Thymus (tissue), 11 donors: Measurements from ENCODE around the gene ABRACL. TPM values are rescaled to one million over a fixed set of nuclear protein-coding genes. Genes with fewer than 3 reads are reported as not detected.

Source experiments
- DNase-seq, 9 donors: peaks; one replicate each; pipeline ENCODE4 v3.0.0-alpha.2; 2013; ENCODE audit warnings: low spot score in 9 of 9, low read depth in 6 of 9, missing footprints in 1 of 9
- H3K27ac ChIP-seq, 2 donors: one replicate each; pipeline ENCODE4 v1.5.1; 2013; ENCODE audit warnings: control low read depth in 1 of 2, low read depth in 1 of 2, low read length in 1 of 2, mild to moderate bottlenecking in 1 of 2, moderate library complexity in 1 of 2
- H3K27me3 ChIP-seq, 2 donors: one replicate each; pipeline ENCODE4 v1.5.1; 2013; ENCODE audit warnings: low read length in 1 of 2; ENCODE audit not compliant: control insufficient read depth in 2 of 2, insufficient read depth in 1 of 2
- H3K36me3 ChIP-seq, 2 donors: one replicate each; pipeline ENCODE4 v1.5.1; 2013; ENCODE audit warnings: low read length in 1 of 2, mild to moderate bottlenecking in 1 of 2, moderate library complexity in 1 of 2; ENCODE audit not compliant: control insufficient read depth in 2 of 2, insufficient read depth in 2 of 2
- H3K4me1 ChIP-seq, 2 donors: one replicate each; pipeline ENCODE4 v1.5.1; 2013; ENCODE audit warnings: low read length in 2 of 2; ENCODE audit not compliant: control insufficient read depth in 2 of 2, insufficient read depth in 2 of 2
- H3K4me3 ChIP-seq, 2 donors: one replicate each; pipeline ENCODE4 v1.5.1; 2013; ENCODE audit warnings: low read length in 2 of 2, control low read depth in 1 of 2, mild to moderate bottlenecking in 1 of 2
- H3K9me3 ChIP-seq, 2 donors: one replicate each; pipeline ENCODE4 v1.5.1; 2013; ENCODE audit warnings: low read length in 1 of 2, mild to moderate bottlenecking in 1 of 2; ENCODE audit not compliant: control insufficient read depth in 2 of 2, insufficient read depth in 1 of 2
- WGBS: extraction: QIAGEN DNeasy Blood & Tissue Kit; methylation state at CpG from one replicate; pipeline ENCODE4 v1.1.7; 2013; 5-methylcytosine and 5-hydroxymethylcytosine counted together
- polyA plus RNA-seq: library from polyadenylated mRNA; stranded (reverse); fragments of 200-250 nt; gene quantifications from one replicate; pipeline ENCODE4 v1.2.3, GENCODE V29; 2013
- total RNA-seq: library from RNA; stranded (reverse); fragments of 120-200 nt; gene quantifications from one replicate; pipeline ENCODE4 v1.2.4, GENCODE V29; 2013
- donor health status: healthy.

ABRACL gene
- total and polyA plus RNA-seq, 2 donors: 123 to 202 TPM

GRCh38 chr6:139058029-139058428 is 29.5 kb downstream of the ABRACL start:
- H3K4me1 ChIP-seq: no peaks in the 10 kb centered on the region
- no peak overlapping the region for H3K27ac ChIP-seq
- DNase-seq: no peak
- H3K4me3 ChIP-seq: no peak overlapping the region
- no peaks in the 10 kb centered on the region for H3K9me3 ChIP-seq
- H3K36me3 ChIP-seq: no peaks in the 10 kb centered on the region
- 94% methylated on average over 3 of the region's 3 CpGs for WGBS
- no peaks in the 10 kb centered on the region for H3K27me3 ChIP-seq

GRCh38 chr6:139060332-139060731 is 31.8 kb downstream of the ABRACL start:
- no peak for DNase-seq
- H3K27ac ChIP-seq: no peak overlapping the region
- H3K4me3 ChIP-seq: no peak overlapping the region
- H3K36me3 ChIP-seq: no peaks in the 10 kb centered on the region
- H3K9me3 ChIP-seq: no peaks in the 10 kb centered on the region
- H3K27me3 ChIP-seq: no peaks in the 10 kb centered on the region
- no peaks in the 10 kb centered on the region for H3K4me1 ChIP-seq

GRCh38 chr6:139062932-139063646 is 34.5 kb downstream of the ABRACL start:
- Histone ChIP-seq H3K9me3 (no peaks in the 10 kb centered on the region), H3K27me3 (no peaks in the 10 kb centered on the region), H3K36me3 (no peaks in the 10 kb centered on the region), H3K4me1 (no peaks in the 10 kb centered on the region), H3K27ac (no peak overlapping the region), H3K4me3 (no peak overlapping the region)
- 96% methylated on average over 1 of the region's 1 CpG for WGBS
- no peak for DNase-seq

GRCh38 chr6:139064981-139065665 is 36.6 kb downstream of the ABRACL start:
- Histone ChIP-seq H3K4me1 (no peaks in the 10 kb centered on the region), H3K4me3 (no peak overlapping the region), H3K36me3 (no peaks in the 10 kb centered on the region), H3K27ac (no peak overlapping the region), H3K9me3 (no peaks in the 10 kb centered on the region), H3K27me3 (no peaks in the 10 kb centered on the region)
- 79% methylated on average over 7 of the region's 7 CpGs for WGBS
- DNase-seq: no peak

- DNase-seq: no peak
- H3K9me3 ChIP-seq: no peaks in the 10 kb centered on the region
- H3K27me3 ChIP-seq: no peaks in the 10 kb centered on the region
- no peaks in the 10 kb centered on the region for H3K4me1 ChIP-seq
- H3K36me3 ChIP-seq: no peaks in the 10 kb centered on the region
- no peak overlapping the region for H3K27ac ChIP-seq
- WGBS: 96% methylated on average over 2 of the region's 2 CpGs
- no peak overlapping the region for H3K4me3 ChIP-seq
These were observed 37.5 kb downstream of the ABRACL start for GRCh38 chr6:139066080-139066479.

- Histone ChIP-seq H3K4me3 (no peak overlapping the region), H3K27me3 (no peaks in the 10 kb centered on the region), H3K27ac (no peak overlapping the region), H3K4me1 (no peaks in the 10 kb centered on the region), H3K36me3 (no peaks in the 10 kb centered on the region), H3K9me3 (no peaks in the 10 kb centered on the region)
- 98% methylated on average over 2 of the region's 2 CpGs for WGBS
- no peak for DNase-seq
These were observed 40.3 kb downstream of the ABRACL start for GRCh38 chr6:139068846-139069245.

- H3K9me3 ChIP-seq: no peaks in the 10 kb centered on the region
- H3K4me3 ChIP-seq: no peak overlapping the region
- no peak overlapping the region for H3K27ac ChIP-seq
- no peaks in the 10 kb centered on the region for H3K36me3 ChIP-seq
- DNase-seq: peak in 1 of 9 donors; percentile 20
- H3K4me1 ChIP-seq: no peaks in the 10 kb centered on the region
- 96% methylated on average over 2 of the region's 2 CpGs for WGBS
- H3K27me3 ChIP-seq: no peaks in the 10 kb centered on the region
These were observed 44.6 kb downstream of the ABRACL start for GRCh38 chr6:139073118-139073517.

- no peak overlapping the region for H3K4me3 ChIP-seq
- no peaks in the 10 kb centered on the region for H3K27me3 ChIP-seq
- no peak overlapping the region for H3K27ac ChIP-seq
- no peaks in the 10 kb centered on the region for H3K4me1 ChIP-seq
- no peaks in the 10 kb centered on the region for H3K36me3 ChIP-seq
- WGBS: 100% methylated on average over 2 of the region's 2 CpGs
- no peaks in the 10 kb centered on the region for H3K9me3 ChIP-seq
- DNase-seq: no peak
These were observed 50.5 kb downstream of the ABRACL start for GRCh38 chr6:139079018-139079417.

GRCh38 chr6:139080255-139080920 is 51.8 kb downstream of the ABRACL start:
- Histone ChIP-seq H3K27ac (no peak overlapping the region), H3K36me3 (no peaks in the 10 kb centered on the region), H3K9me3 (no peaks in the 10 kb centered on the region), H3K4me3 (no peak overlapping the region), H3K27me3 (no peaks in the 10 kb centered on the region), H3K4me1 (no peaks in the 10 kb centered on the region)
- WGBS: 97% methylated on average over 1 of the region's 1 CpG
- DNase-seq: no peak
